ENCODE results near the gene TNIK. TPM values are rescaled to one million over a fixed set of nuclear protein-coding genes. Genes with fewer than 3 reads are reported as not detected.

The TNIK gene
- total and polyA plus RNA-seq, 4 donors, result 3.7 to 9.8 (median 5.2) TPM

- peaks cover 4 to 25% (median 12%) of the 10 kb centered on the region in 4 donors for H3K4me1 ChIP-seq (ENCODE audit: control insufficient read depth in 4 of 4, insufficient read depth in 4 of 4, low read length in 3 of 4)
- H3K9ac ChIP-seq (ENCODE audit: low read depth in 1 of 2, low read length in 2 of 2), result no peak overlapping the region
- no peak for TF ChIP-seq NR2F2 (IDR thresholded peaks at IDR 0.05)
- no peak for TF ChIP-seq RAD21 (IDR thresholded peaks at IDR 0.05)
- TF ChIP-seq TAF1 (conservative IDR thresholded peaks at IDR 0.05), result no peak
- TF ChIP-seq HNF4G (IDR thresholded peaks at IDR 0.05), result no peak
- no peak for TF ChIP-seq REST (IDR thresholded peaks at IDR 0.05)
- no peak for TF ChIP-seq FOXA1 (IDR thresholded peaks at IDR 0.05)
- TF ChIP-seq, protein P1, sequence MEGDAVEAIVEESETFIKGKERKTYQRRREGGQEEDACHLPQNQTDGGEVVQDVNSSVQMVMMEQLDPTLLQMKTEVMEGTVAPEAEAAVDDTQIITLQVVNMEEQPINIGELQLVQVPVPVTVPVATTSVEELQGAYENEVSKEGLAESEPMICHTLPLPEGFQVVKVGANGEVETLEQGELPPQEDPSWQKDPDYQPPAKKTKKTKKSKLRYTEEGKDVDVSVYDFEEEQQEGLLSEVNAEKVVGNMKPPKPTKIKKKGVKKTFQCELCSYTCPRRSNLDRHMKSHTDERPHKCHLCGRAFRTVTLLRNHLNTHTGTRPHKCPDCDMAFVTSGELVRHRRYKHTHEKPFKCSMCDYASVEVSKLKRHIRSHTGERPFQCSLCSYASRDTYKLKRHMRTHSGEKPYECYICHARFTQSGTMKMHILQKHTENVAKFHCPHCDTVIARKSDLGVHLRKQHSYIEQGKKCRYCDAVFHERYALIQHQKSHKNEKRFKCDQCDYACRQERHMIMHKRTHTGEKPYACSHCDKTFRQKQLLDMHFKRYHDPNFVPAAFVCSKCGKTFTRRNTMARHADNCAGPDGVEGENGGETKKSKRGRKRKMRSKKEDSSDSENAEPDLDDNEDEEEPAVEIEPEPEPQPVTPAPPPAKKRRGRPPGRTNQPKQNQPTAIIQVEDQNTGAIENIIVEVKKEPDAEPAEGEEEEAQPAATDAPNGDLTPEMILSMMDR (IDR thresholded peaks at IDR 0.05; ENCODE audit: low read depth, low read length, missing input control), result no peak
- no peak for TF ChIP-seq GABPA (IDR thresholded peaks at IDR 0.05 in 1 of 2, conservative IDR thresholded peaks at IDR 0.05 in 1 of 2)
- no peak for TF ChIP-seq EGR1 (IDR thresholded peaks at IDR 0.05; ENCODE audit: low read depth in 2 of 2)
- no peak for TF ChIP-seq SP1 (IDR thresholded peaks at IDR 0.05)
- DNase-seq (ENCODE audit: low spot score), result no peak
- H3K4me3 ChIP-seq (ENCODE audit: low read depth in 1 of 3, low read length in 3 of 3), result peak overlapping the region in 2 of 3 donors; percentile 82 to 92
- H3K27ac ChIP-seq (ENCODE audit: low read depth in 1 of 2, low read length in 2 of 2), result no peak overlapping the region
- no peaks in the 10 kb centered on the region for H3K36me3 ChIP-seq (ENCODE audit: control insufficient read depth in 4 of 4, insufficient read depth in 3 of 4, low read depth in 1 of 4, low read length in 3 of 4)
- no peaks in the 10 kb centered on the region for H3K27me3 ChIP-seq (ENCODE audit: control insufficient read depth in 4 of 4, insufficient read depth in 4 of 4, low read length in 3 of 4)
- H3K9me3 ChIP-seq (ENCODE audit: control insufficient read depth in 4 of 4, low read length in 3 of 4), result no peaks in the 10 kb centered on the region
- 41% methylated on average over 23 of the region's 23 CpGs for WGBS
Observed at GRCh38 chr3:171458071-171458863, 1.9 kb downstream of the TNIK start.

DNA sequence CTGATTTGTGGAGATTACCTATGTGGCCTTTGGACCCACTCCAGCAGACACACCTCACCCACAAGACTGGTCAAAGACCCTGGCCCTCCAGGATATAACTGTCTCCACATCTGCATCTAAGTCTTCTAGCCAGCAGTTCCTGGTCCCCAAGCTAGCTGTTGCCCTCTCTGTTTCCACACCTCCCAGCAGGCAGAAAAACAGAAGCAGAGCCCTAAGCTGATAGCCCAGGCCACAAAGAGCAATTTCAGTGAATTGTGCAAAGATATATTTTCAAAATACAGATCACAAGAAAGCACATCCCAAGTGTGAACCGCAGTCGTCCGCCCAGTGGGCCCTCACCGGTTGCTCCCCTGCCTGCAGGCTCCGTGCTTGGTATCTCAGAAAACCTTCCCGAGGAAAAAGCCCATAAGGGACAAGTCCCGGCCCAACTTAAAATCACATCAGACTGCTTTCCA lies 2.6 kb downstream of the TNIK start:
- no peak for DNase-seq (ENCODE audit: low spot score)
- Histone ChIP-seq H3K9ac (ENCODE audit: low read depth in 1 of 2, low read length in 2 of 2) (no peak overlapping the region), H3K27ac (ENCODE audit: low read depth in 1 of 2, low read length in 2 of 2) (no peak overlapping the region)

More for the DNA sequence above, 2.6 kb downstream of the TNIK start:
- Histone ChIP-seq H3K9me3 (ENCODE audit: control insufficient read depth in 4 of 4, low read length in 3 of 4) (no peaks in the 10 kb centered on the region), H3K4me3 (ENCODE audit: low read depth in 1 of 3, low read length in 3 of 3) (peak overlapping the region in 1 of 3 donors; percentile 22), H3K4me1 (ENCODE audit: control insufficient read depth in 4 of 4, insufficient read depth in 4 of 4, low read length in 3 of 4) (peaks cover 4 to 25% (median 12%) of the 10 kb centered on the region in 4 donors), H3K27me3 (ENCODE audit: control insufficient read depth in 4 of 4, insufficient read depth in 4 of 4, low read length in 3 of 4) (no peaks in the 10 kb centered on the region), H3K36me3 (ENCODE audit: control insufficient read depth in 4 of 4, insufficient read depth in 3 of 4, low read depth in 1 of 4, low read length in 3 of 4) (no peaks in the 10 kb centered on the region)
- WGBS, result 55% methylated on average over 7 of the region's 7 CpGs
- TF ChIP-seq HNF4G (IDR thresholded peaks at IDR 0.05), result no peak
- TF ChIP-seq FOXA2 (IDR thresholded peaks at IDR 0.05), result no peak
- TF ChIP-seq YY1 (IDR thresholded peaks at IDR 0.05), result no peak
- no peak for TF ChIP-seq REST (IDR thresholded peaks at IDR 0.05)
- TF ChIP-seq EGR1 (IDR thresholded peaks at IDR 0.05; ENCODE audit: low read depth in 2 of 2), result no peak
